Measurements from ENCODE around the gene SLC44A4. TPM values are rescaled to one million over a fixed set of nuclear protein-coding genes. Genes with fewer than 3 reads are reported as not detected.

Gene SLC44A4
- total and polyA plus RNA-seq, 9 of the 15 experiments (the other 6 are each of a cell fraction or from before 2014, with no cell fraction given), result 7.9 to 18.6 (median 11.2) TPM

GRCh38 chr6:31827286-31828079, 51.3 kb downstream of the SLC44A4 start, which contains the start of gene HSPA1B (continued):
- TF ChIP-seq SIX5 (IDR thresholded peaks at IDR 0.05; ENCODE audit: borderline replicate concordance in 1 of 2, insufficient read depth in 1 of 2, low read depth in 1 of 2, low read length in 2 of 2) (no peak; a peak in 1 of 4 replicates), MEF2D (tag; conservative IDR thresholded peaks at IDR 0.05; ENCODE audit: low read depth) (peak; percentile 70), ZNF561 (CRISPR knock-in tag; conservative IDR thresholded peaks at IDR 0.05) (peak; percentile 68; the same call in 1 of the 2 replicates), PBX2 (CRISPR knock-in tag; IDR thresholded peaks at IDR 0.05; ENCODE audit: low read depth) (peak; percentile 92), PBX2 (tag; conservative IDR thresholded peaks at IDR 0.05; ENCODE audit: low read depth) (peak; percentile 99), ZC3H8 (IDR thresholded peaks at IDR 0.05) (peak; percentile 74; the same call in 1 of the 2 replicates), LEF1 (IDR thresholded peaks at IDR 0.05) (no peak), TOE1 (IDR thresholded peaks at IDR 0.05; ENCODE audit: borderline replicate concordance) (no peak), TOE1 (CRISPR knock-in tag; IDR thresholded peaks at IDR 0.05; ENCODE audit: borderline replicate concordance, low read depth) (0 out of 2 replicates have a peak, but pooled peaks have one; percentile 87), MBD2 (IDR thresholded peaks at IDR 0.05; ENCODE audit: borderline replicate concordance, low read depth) (no peak), CHD4 (IDR thresholded peaks at IDR 0.05; ENCODE audit: insufficient read depth, insufficient replicate concordance, low read depth, low read length, poor library complexity, severe bottlenecking) (no peak), DMBX1 (CRISPR knock-in tag; IDR thresholded peaks at IDR 0.05; ENCODE audit: borderline replicate concordance) (peak; percentile 83), PHTF2 (CRISPR knock-in tag; IDR thresholded peaks at IDR 0.05) (peak; percentile 99; the same call in 1 of the 2 replicates), KLF10 (CRISPR knock-in tag; IDR thresholded peaks at IDR 0.05) (no peak), ZNF41 (CRISPR knock-in tag; conservative IDR thresholded peaks at IDR 0.05) (no peak), ARID1B (IDR thresholded peaks at IDR 0.05) (no peak), USF2 (CRISPR knock-in tag; IDR thresholded peaks at IDR 0.05) (no peak), CTCFL (IDR thresholded peaks at IDR 0.05; ENCODE audit: borderline replicate concordance, insufficient read depth, low read depth, low read length, poor library complexity, severe bottlenecking) (no peak), DACH1 (IDR thresholded peaks at IDR 0.05; ENCODE audit: partially characterized antibody) (no peak), FOXK1 (CRISPR knock-in tag; IDR thresholded peaks at IDR 0.05; ENCODE audit: borderline replicate concordance) (no peak)
